DOHH2 (cell line): ENCODE measurements around the gene SLC35E3.

Experiments used
- H3F3A ChIP-seq: fragments of 200-600 bp; sonication (generic), shearing (Covaris generic); 2 replicates; pipeline ENCODE4 v1.6.0; 2016; ENCODE audit warnings: antibody characterized with exemption, mild to moderate bottlenecking; ENCODE audit not compliant: control insufficient read depth, insufficient read depth
- H3K27ac ChIP-seq: fragments of 200-600 bp; sonication (generic); 2 replicates; pipeline ENCODE4 v1.5.1; 2014; ENCODE audit warnings: low read depth, mild to moderate bottlenecking, low read length, moderate library complexity
- H3K27me3 ChIP-seq: fragments of 200-600 bp; sonication (generic); 2 replicates; pipeline ENCODE4 v1.6.1; 2014; ENCODE audit warnings: mild to moderate bottlenecking, low read length, mixed read lengths; ENCODE audit not compliant: control insufficient read depth
- H3K36me3 ChIP-seq: fragments of 200-600 bp; sonication (generic); 2 replicates; pipeline ENCODE4 v1.6.1; 2014; ENCODE audit warnings: mild to moderate bottlenecking, low read length, moderate library complexity, mixed read lengths; ENCODE audit not compliant: control insufficient read depth
- H3K4me1 ChIP-seq: fragments of 200-600 bp; sonication (generic); 2 replicates; pipeline ENCODE4 v1.6.1; 2014; ENCODE audit warnings: mild to moderate bottlenecking, low read length, mixed read lengths; ENCODE audit not compliant: control insufficient read depth
- H3K4me2 ChIP-seq: fragments of 200-600 bp; sonication (generic); 2 replicates; pipeline ENCODE4 v1.6.0; 2014; ENCODE audit warnings: mild to moderate bottlenecking, low read length, moderate library complexity
- H3K4me3 ChIP-seq: fragments of 200-600 bp; sonication (generic); 2 replicates; pipeline ENCODE4 v1.5.1; 2014; ENCODE audit warnings: mild to moderate bottlenecking, low read length, mixed read lengths
- H3K79me2 ChIP-seq: fragments of 200-600 bp; sonication (generic); 2 replicates; pipeline ENCODE4 v1.6.1; 2014; ENCODE audit warnings: mild to moderate bottlenecking, low read length, mixed read lengths; ENCODE audit not compliant: control insufficient read depth
- H3K9me2 ChIP-seq: fragments of 200-600 bp; sonication (generic); replicated peaks from 2 replicates; pipeline ENCODE4 v1.6.1; 2014; ENCODE audit warnings: mild to moderate bottlenecking, low read length, mixed read lengths; ENCODE audit not compliant: control insufficient read depth
- H3K9me3 ChIP-seq: fragments of 200-600 bp; sonication (generic); 2 replicates; pipeline ENCODE4 v1.6.1; 2014; ENCODE audit warnings: antibody characterized with exemption, low read length, mixed read lengths; ENCODE audit not compliant: control insufficient read depth, insufficient read depth
- H4K20me1 ChIP-seq: fragments of 200-600 bp; sonication (generic); 2 replicates; pipeline ENCODE4 v1.6.0; 2014; ENCODE audit warnings: low read depth, mild to moderate bottlenecking, antibody characterized with exemption, low read length, moderate library complexity; ENCODE audit not compliant: control insufficient read depth, insufficient read depth
- CTCF ChIP-seq: fragments of 200-600 bp; sonication (generic); IDR thresholded peaks from one replicate; pipeline ENCODE4 v1.5.1; 2014; ENCODE audit warnings: antibody characterized with exemption, mild to moderate bottlenecking, low read depth, low read length; ENCODE audit not compliant: poor library complexity, severe bottlenecking
- EZH2phosphoT487 ChIP-seq: fragments of 200-600 bp; sonication (generic); IDR thresholded peaks from 2 replicates; pipeline ENCODE4 v1.6.1; 2017; ENCODE audit warnings: borderline replicate concordance, mild to moderate bottlenecking, antibody characterized with exemption, low read length, moderate library complexity, mixed read lengths

SLC35E3 gene

GRCh38 chr12:68828672-68829068 is 82.7 kb downstream of the SLC35E3 start:
- peaks cover 48% of the 10 kb centered on the region for H3K79me2 ChIP-seq

More at GRCh38 chr12:68828672-68829068, 82.7 kb downstream of the SLC35E3 start:
- peaks cover 95% of the 10 kb centered on the region for H3K36me3 ChIP-seq
- no peak overlapping the region for H3K27ac ChIP-seq
- no peak overlapping the region for H3K4me2 ChIP-seq
- H3K4me3 ChIP-seq: no peak overlapping the region
- H3K9me3 ChIP-seq: no peaks in the 10 kb centered on the region
- no peaks in the 10 kb centered on the region for H3K27me3 ChIP-seq
- H3K4me1 ChIP-seq: peaks cover 9% of the 10 kb centered on the region
- H3F3A ChIP-seq: peaks cover 67% of the 10 kb centered on the region
- no peaks in the 10 kb centered on the region for H3K9me2 ChIP-seq
- TF ChIP-seq CTCF: no peak
- no peak for TF ChIP-seq EZH2phosphoT487
- peaks cover 12% of the 10 kb centered on the region for H4K20me1 ChIP-seq
